DOHH2 (cell line): ENCODE measurements around the gene SDHAF4.

Source experiments
- H3F3A ChIP-seq: fragments of 200-600 bp; sonication (generic), shearing (Covaris generic); 2 replicates; pipeline ENCODE4 v1.6.0; 2016; ENCODE audit warnings: antibody characterized with exemption, mild to moderate bottlenecking; ENCODE audit not compliant: control insufficient read depth, insufficient read depth
- H3K27ac ChIP-seq: fragments of 200-600 bp; sonication (generic); 2 replicates; pipeline ENCODE4 v1.5.1; 2014; ENCODE audit warnings: low read depth, mild to moderate bottlenecking, low read length, moderate library complexity
- H3K27me3 ChIP-seq: fragments of 200-600 bp; sonication (generic); 2 replicates; pipeline ENCODE4 v1.6.1; 2014; ENCODE audit warnings: mild to moderate bottlenecking, low read length, mixed read lengths; ENCODE audit not compliant: control insufficient read depth
- H3K36me3 ChIP-seq: fragments of 200-600 bp; sonication (generic); 2 replicates; pipeline ENCODE4 v1.6.1; 2014; ENCODE audit warnings: mild to moderate bottlenecking, low read length, moderate library complexity, mixed read lengths; ENCODE audit not compliant: control insufficient read depth
- H3K4me1 ChIP-seq: fragments of 200-600 bp; sonication (generic); 2 replicates; pipeline ENCODE4 v1.6.1; 2014; ENCODE audit warnings: mild to moderate bottlenecking, low read length, mixed read lengths; ENCODE audit not compliant: control insufficient read depth
- H3K4me2 ChIP-seq: fragments of 200-600 bp; sonication (generic); 2 replicates; pipeline ENCODE4 v1.6.0; 2014; ENCODE audit warnings: mild to moderate bottlenecking, low read length, moderate library complexity
- H3K4me3 ChIP-seq: fragments of 200-600 bp; sonication (generic); 2 replicates; pipeline ENCODE4 v1.5.1; 2014; ENCODE audit warnings: mild to moderate bottlenecking, low read length, mixed read lengths
- H3K79me2 ChIP-seq: fragments of 200-600 bp; sonication (generic); 2 replicates; pipeline ENCODE4 v1.6.1; 2014; ENCODE audit warnings: mild to moderate bottlenecking, low read length, mixed read lengths; ENCODE audit not compliant: control insufficient read depth
- H3K9me2 ChIP-seq: fragments of 200-600 bp; sonication (generic); replicated peaks from 2 replicates; pipeline ENCODE4 v1.6.1; 2014; ENCODE audit warnings: mild to moderate bottlenecking, low read length, mixed read lengths; ENCODE audit not compliant: control insufficient read depth
- H3K9me3 ChIP-seq: fragments of 200-600 bp; sonication (generic); 2 replicates; pipeline ENCODE4 v1.6.1; 2014; ENCODE audit warnings: antibody characterized with exemption, low read length, mixed read lengths; ENCODE audit not compliant: control insufficient read depth, insufficient read depth
- H4K20me1 ChIP-seq: fragments of 200-600 bp; sonication (generic); 2 replicates; pipeline ENCODE4 v1.6.0; 2014; ENCODE audit warnings: low read depth, mild to moderate bottlenecking, antibody characterized with exemption, low read length, moderate library complexity; ENCODE audit not compliant: control insufficient read depth, insufficient read depth
- EZH2phosphoT487 ChIP-seq: fragments of 200-600 bp; sonication (generic); IDR thresholded peaks from 2 replicates; pipeline ENCODE4 v1.6.1; 2017; ENCODE audit warnings: borderline replicate concordance, mild to moderate bottlenecking, antibody characterized with exemption, low read length, moderate library complexity, mixed read lengths
- TF ChIP-seq, protein P1 (sequence below): fragments of 200-600 bp; sonication (generic); IDR thresholded peaks from one replicate; pipeline ENCODE4 v1.5.1; 2014; ENCODE audit warnings: antibody characterized with exemption, mild to moderate bottlenecking, low read depth, low read length; ENCODE audit not compliant: poor library complexity, severe bottlenecking

SDHAF4 gene

DNA sequence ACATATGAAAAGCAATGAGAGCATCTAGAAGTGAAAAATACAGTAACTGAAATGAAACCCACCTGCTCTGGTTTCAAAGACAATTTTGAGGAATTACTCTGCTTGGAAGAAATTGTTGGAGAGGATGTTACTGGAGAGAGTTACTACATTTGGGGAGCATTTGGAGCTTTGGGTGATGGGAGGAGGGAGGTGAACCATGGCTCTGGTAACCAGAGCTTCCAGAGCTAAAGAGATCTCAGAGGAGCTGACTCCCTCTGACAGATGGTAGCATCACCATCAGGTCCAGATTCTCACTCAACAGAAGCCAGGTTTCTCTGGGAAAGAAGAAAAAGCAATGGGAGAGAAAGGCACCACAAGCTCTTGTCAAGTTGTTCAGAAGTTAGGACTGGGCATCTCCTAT is 58.7 kb downstream of the SDHAF4 start:
- H3K4me3 ChIP-seq, result no peak overlapping the region
- H3K36me3 ChIP-seq, result no peaks in the 10 kb centered on the region
- H3K4me2 ChIP-seq, result no peak overlapping the region
- no peak for TF ChIP-seq EZH2phosphoT487
- TF ChIP-seq, protein P1, sequence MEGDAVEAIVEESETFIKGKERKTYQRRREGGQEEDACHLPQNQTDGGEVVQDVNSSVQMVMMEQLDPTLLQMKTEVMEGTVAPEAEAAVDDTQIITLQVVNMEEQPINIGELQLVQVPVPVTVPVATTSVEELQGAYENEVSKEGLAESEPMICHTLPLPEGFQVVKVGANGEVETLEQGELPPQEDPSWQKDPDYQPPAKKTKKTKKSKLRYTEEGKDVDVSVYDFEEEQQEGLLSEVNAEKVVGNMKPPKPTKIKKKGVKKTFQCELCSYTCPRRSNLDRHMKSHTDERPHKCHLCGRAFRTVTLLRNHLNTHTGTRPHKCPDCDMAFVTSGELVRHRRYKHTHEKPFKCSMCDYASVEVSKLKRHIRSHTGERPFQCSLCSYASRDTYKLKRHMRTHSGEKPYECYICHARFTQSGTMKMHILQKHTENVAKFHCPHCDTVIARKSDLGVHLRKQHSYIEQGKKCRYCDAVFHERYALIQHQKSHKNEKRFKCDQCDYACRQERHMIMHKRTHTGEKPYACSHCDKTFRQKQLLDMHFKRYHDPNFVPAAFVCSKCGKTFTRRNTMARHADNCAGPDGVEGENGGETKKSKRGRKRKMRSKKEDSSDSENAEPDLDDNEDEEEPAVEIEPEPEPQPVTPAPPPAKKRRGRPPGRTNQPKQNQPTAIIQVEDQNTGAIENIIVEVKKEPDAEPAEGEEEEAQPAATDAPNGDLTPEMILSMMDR, result no peak
- no peaks in the 10 kb centered on the region for H3K9me3 ChIP-seq
- H4K20me1 ChIP-seq, result no peaks in the 10 kb centered on the region
- no peak overlapping the region for H3K27ac ChIP-seq
- H3K79me2 ChIP-seq, result no peaks in the 10 kb centered on the region
- H3F3A ChIP-seq, result no peaks in the 10 kb centered on the region
- H3K9me2 ChIP-seq, result no peaks in the 10 kb centered on the region
- H3K4me1 ChIP-seq, result no peaks in the 10 kb centered on the region
- H3K27me3 ChIP-seq, result no peaks in the 10 kb centered on the region

DNA sequence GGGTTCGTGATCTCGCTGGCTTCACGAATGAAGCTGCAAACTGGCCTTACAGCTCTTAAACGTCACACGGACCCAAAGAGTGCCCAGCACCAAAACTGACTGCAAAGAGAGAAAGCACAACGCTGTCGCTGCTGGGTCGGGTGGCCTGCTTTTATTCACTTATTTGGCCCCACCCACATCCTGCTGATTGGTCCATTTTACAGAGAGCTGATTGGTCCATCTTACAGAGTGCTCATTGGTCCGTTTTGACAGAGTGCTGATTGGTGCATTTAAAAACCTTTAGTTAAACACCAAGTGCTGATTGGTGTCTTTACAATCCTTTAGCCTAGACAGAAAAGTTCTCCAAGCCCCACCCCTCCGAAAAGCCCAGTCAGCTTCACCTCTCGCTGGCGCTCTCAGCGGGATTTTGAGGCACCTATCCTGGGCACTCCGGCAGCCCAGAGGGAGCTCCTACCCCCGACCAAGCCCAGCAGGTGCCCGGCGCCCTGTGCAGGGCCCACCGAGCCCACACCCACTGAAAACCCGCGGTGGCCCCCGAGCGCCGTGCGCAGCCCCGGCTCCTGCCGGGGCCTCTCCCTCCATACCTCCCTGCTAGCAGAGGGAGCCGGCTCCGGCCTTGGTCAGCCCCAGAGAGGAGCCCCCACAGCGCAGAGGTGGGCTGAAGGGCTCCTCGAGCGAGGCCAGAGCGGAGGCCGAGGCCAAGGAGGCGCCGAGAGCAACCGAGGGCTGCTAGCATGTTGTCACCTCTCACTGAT is 60.9 kb downstream of the SDHAF4 start:
- Histone ChIP-seq H3K4me3 (no peak overlapping the region), H3K36me3 (no peaks in the 10 kb centered on the region), H3K79me2 (no peaks in the 10 kb centered on the region), H3K4me2 (no peak overlapping the region), H3K27ac (no peak overlapping the region), H3K27me3 (no peaks in the 10 kb centered on the region), H3K9me2 (no peaks in the 10 kb centered on the region), H4K20me1 (no peaks in the 10 kb centered on the region), H3F3A (no peaks in the 10 kb centered on the region), H3K9me3 (no peaks in the 10 kb centered on the region), H3K4me1 (no peaks in the 10 kb centered on the region)
- TF ChIP-seq, protein P1, result no peak
- TF ChIP-seq EZH2phosphoT487, result no peak

DNA sequence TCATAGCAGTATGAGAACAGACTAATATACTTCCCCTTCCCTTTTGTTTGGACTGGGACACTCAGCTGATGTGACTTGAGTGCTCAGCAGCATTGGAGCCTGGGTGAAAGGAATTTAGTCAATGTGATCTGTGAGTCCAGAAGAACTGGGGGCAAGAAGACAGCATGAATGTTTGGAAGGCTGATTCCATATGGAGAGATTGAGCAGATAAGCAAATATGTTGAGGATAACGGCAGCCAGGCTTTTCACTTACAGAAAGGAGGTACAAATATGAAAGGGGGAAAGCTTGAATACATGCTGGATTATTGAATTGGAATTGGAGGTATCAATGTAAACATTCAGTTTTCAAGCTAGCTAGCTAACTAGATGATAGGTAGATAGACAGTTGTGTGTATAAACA is 63.2 kb downstream of the SDHAF4 start:
- Histone ChIP-seq H3K36me3 (no peaks in the 10 kb centered on the region), H3K4me3 (no peak overlapping the region), H4K20me1 (no peaks in the 10 kb centered on the region), H3K9me2 (no peaks in the 10 kb centered on the region), H3K79me2 (no peaks in the 10 kb centered on the region), H3K9me3 (no peaks in the 10 kb centered on the region), H3K4me2 (no peak overlapping the region), H3F3A (no peaks in the 10 kb centered on the region), H3K27me3 (no peaks in the 10 kb centered on the region), H3K4me1 (no peaks in the 10 kb centered on the region), H3K27ac (no peak overlapping the region)
- TF ChIP-seq EZH2phosphoT487, result no peak
- TF ChIP-seq, protein P1, result no peak
